Right atrium auricular region (tissue), 2 donors: ENCODE data around the gene ZDHHC8. TPM values are rescaled to one million over a fixed set of nuclear protein-coding genes. Genes with fewer than 3 reads are reported as not detected.

Experiments
- DNase-seq: peaks from one replicate; pipeline ENCODE4 v3.0.0-alpha.2; 2019; ENCODE audit warnings: low spot score
- H3K27ac ChIP-seq, 2 donors: fragments of 200-600 bp; sonication (generic); 1 replicate in 1 of 2; 2 replicates in 1 of 2; pipeline ENCODE4 v1.5.1; 2016 to 2019
- H3K27me3 ChIP-seq, 2 donors: fragments of 200-600 bp; sonication (generic); one replicate each; pipeline versions ENCODE4 v1.5.1 to v1.6.0; 2017 to 2019
- H3K36me3 ChIP-seq: fragments of 200-600 bp; sonication (generic); one replicate; pipeline ENCODE4 v1.5.1; 2016
- H3K4me1 ChIP-seq, 2 donors: fragments of 200-600 bp; sonication (generic); one replicate each; pipeline versions ENCODE4 v1.5.1 to v1.6.0; 2017 to 2019
- H3K4me3 ChIP-seq, 2 donors: fragments of 200-600 bp; sonication (generic); 1 replicate in 1 of 2; 2 replicates in 1 of 2; pipeline ENCODE4 v1.5.1; 2017 to 2019; ENCODE audit warnings: mild to moderate bottlenecking in 1 of 2, moderate library complexity in 1 of 2
- H3K9me3 ChIP-seq, 2 donors: fragments of 200-600 bp; sonication (generic); one replicate each; pipeline ENCODE4 v1.5.1; 2019
- total RNA-seq, 2 donors: library from RNA; depleted of rRNA; stranded (reverse); fragments of >200 nt; gene quantifications; one replicate each; pipeline ENCODE4 v1.1.0, GENCODE V29; 2016
- TF ChIP-seq, protein P1 (sequence below), 2 donors: fragments of 200-600 bp; sonication (generic); IDR thresholded peaks; one replicate each; pipeline ENCODE4 v1.5.1; 2019; ENCODE audit warnings: antibody characterized with exemption in 2 of 2

Gene ZDHHC8
- total RNA-seq, 2 donors from 2014 or later, result 13.5 to 16.6 TPM

DNA sequence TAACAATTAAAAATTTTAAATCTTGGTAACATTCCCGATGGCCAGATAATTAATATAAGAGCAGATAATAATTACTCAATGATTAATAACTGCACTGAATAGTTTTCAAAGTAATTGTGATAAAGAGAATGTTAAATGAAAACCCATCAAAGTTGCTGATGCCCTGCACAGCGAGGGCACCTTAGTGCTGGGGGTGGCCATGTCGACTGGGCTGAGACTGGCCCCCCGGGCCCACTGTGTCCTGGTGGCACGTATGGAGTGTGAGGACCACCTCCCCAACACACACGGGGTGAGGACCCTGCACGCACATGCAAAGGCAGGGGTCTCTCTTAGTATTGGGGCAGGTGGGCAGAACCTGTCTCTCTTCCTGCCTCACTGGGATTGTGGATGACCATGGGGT lies 34.3 kb downstream of the ZDHHC8 start:
- Histone ChIP-seq H3K4me3 (no peak overlapping the region), H3K9me3 (no peaks in the 10 kb centered on the region), H3K27ac (no peak overlapping the region), H3K4me1 (no peaks in the 10 kb centered on the region), H3K27me3 (no peaks in the 10 kb centered on the region), H3K36me3 (no peaks in the 10 kb centered on the region)
- TF ChIP-seq, protein P1, sequence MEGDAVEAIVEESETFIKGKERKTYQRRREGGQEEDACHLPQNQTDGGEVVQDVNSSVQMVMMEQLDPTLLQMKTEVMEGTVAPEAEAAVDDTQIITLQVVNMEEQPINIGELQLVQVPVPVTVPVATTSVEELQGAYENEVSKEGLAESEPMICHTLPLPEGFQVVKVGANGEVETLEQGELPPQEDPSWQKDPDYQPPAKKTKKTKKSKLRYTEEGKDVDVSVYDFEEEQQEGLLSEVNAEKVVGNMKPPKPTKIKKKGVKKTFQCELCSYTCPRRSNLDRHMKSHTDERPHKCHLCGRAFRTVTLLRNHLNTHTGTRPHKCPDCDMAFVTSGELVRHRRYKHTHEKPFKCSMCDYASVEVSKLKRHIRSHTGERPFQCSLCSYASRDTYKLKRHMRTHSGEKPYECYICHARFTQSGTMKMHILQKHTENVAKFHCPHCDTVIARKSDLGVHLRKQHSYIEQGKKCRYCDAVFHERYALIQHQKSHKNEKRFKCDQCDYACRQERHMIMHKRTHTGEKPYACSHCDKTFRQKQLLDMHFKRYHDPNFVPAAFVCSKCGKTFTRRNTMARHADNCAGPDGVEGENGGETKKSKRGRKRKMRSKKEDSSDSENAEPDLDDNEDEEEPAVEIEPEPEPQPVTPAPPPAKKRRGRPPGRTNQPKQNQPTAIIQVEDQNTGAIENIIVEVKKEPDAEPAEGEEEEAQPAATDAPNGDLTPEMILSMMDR (IDR thresholded peaks at IDR 0.05), result no peak
- DNase-seq, result no peak

DNA sequence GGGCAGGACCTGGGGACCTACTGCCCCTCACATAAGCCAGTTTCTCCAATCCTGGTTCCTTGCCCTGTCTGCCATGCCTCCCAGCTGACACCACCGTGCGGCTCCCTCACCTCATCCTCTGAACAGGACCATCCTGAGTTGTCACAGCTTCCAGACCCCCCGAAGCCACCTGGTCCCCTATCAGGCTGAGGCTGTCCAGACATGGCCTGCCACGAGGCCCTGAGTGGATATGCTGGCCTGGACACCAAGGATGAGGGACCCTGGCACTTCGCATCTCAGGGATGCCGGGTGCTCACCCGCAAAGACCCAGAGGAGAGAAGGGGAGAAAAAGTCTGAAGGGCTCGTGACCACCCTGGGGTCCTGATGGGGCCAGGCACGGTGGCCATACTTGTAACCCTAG lies 35.1 kb downstream of the ZDHHC8 start:
- TF ChIP-seq, protein P1 (IDR thresholded peaks at IDR 0.05), result no peak
- Histone ChIP-seq H3K27me3 (no peaks in the 10 kb centered on the region), H3K4me1 (no peaks in the 10 kb centered on the region), H3K4me3 (no peak overlapping the region), H3K9me3 (no peaks in the 10 kb centered on the region), H3K27ac (no peak overlapping the region), H3K36me3 (no peaks in the 10 kb centered on the region)
- DNase-seq, result no peak

DNA sequence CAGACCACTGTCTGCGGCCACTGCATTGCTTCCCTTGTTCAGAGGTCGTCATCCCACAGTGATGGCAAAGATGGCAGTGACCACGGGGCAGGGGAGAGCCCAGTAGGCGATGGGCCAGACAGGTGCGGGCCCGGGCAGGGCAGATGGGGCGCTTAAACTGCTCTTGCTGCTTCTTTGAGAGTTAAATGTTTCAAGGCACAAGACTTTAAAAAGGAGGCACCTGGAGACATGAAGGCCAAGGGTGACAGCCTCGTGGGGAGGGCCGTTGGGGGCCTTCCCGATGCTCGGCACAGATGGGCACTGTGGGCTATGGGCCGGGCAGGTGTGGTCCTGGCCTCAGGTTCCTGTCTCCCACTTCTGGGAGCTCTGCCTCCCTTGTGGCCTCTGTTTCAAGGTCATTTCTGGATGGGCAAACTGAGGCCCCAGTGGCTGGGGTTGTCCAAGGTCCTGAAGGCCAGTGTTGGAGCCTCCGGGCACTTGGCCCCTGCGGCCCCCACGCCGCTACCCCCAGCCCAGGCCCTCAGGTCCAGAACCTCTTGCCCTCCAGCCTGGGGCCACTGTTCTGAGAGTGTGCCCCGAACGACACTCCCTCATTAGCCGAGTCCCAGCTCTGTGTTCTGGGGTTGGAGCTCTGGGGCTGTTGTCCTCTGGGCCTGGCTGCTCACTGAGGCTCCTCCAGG lies 36.2 kb downstream of the ZDHHC8 start:
- DNase-seq, result no peak
- Histone ChIP-seq H3K4me1 (no peaks in the 10 kb centered on the region), H3K9me3 (no peaks in the 10 kb centered on the region), H3K27me3 (no peaks in the 10 kb centered on the region), H3K36me3 (no peaks in the 10 kb centered on the region), H3K27ac (no peak overlapping the region), H3K4me3 (no peak overlapping the region)
- TF ChIP-seq, protein P1 (IDR thresholded peaks at IDR 0.05), result no peak

DNA sequence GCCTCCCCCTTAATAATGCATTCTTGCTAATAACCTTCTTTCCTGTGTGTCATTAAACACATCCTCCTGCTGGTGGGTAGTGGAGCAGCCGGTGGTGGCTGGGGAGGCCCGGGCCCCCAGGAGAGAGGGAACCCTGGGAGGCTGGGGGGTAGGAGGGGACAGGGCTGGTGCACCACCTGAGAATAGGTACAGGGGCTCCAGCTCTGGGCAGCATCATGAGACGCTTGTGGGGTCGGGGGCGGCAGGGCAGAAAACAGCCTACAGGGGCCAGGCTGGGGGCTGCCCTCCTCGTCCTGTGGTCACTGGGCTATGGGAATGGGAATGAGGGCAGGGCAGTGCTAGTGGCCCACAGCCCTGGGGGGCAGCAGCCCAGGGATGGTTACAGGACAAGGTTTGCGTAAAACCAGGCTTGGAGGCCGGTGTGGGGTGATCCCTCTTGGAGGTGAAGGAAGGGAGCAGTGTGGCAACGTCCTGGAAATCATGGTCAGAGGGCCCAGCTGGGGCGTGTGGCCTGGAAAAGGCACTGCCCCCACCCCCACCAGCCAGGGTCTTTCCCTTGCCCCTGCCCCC lies 37.7 kb downstream of the ZDHHC8 start:
- TF ChIP-seq, protein P1 (IDR thresholded peaks at IDR 0.05), result no peak
- H3K4me3 ChIP-seq, result no peak overlapping the region
- no peaks in the 10 kb centered on the region for H3K9me3 ChIP-seq
- H3K4me1 ChIP-seq, result no peaks in the 10 kb centered on the region
- no peaks in the 10 kb centered on the region for H3K27me3 ChIP-seq
- H3K27ac ChIP-seq, result no peak overlapping the region
- DNase-seq, result no peak
- H3K36me3 ChIP-seq, result no peaks in the 10 kb centered on the region

DNA sequence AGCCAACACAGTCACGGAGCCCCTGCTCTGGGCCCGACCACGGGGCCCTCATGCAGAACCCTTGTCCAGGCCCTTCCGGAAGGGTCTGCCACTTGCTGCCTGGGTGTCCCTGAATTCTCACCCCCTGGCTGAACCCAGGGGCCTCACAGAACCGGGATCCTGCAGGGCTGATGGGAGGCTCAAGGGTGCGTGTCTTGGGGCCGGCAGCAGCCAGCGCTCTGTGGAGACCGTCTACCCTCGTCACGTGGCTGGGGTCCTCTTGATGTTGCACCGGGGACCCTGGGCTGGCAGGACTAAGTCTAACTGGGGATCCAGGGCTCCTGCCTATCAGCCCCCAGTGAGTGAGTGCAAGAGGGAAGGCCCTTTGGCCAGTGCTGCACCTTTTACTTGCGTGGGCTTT lies 38.6 kb downstream of the ZDHHC8 start:
- no peak overlapping the region for H3K27ac ChIP-seq

More for the DNA sequence above, 38.6 kb downstream of the ZDHHC8 start:
- Histone ChIP-seq H3K4me3 (no peak overlapping the region), H3K27me3 (no peaks in the 10 kb centered on the region), H3K4me1 (no peaks in the 10 kb centered on the region), H3K9me3 (no peaks in the 10 kb centered on the region), H3K36me3 (no peaks in the 10 kb centered on the region)
- DNase-seq, result no peak
- TF ChIP-seq, protein P1 (IDR thresholded peaks at IDR 0.05), result no peak
